ENCODE measurements around the gene USP13. TPM values are rescaled to one million over a fixed set of nuclear protein-coding genes. Genes with fewer than 3 reads are reported as not detected.

The USP13 gene
- total RNA-seq, 1 experiment from 2014 or later = 27.8 TPM

DNA sequence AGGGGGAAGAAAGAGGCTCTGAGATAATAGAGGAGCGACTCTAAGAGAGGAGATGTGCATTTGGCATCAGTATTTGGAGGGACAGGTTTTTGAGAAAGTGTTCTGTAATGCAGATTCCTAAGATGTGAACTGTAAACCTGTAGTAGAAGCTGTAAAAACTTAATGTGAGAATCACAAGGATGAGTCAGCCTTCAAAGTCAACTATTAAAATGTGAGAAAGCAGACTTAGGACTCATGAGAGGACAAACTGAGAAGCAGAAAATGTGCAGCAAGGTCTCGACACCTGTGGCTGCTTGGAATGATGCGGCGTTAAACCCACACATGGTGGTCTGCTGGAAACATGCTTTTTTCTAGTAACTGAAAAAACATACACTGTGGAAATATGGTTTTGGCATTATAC is 36.0 kb downstream of the USP13 start:
- ATAC-seq = peak; percentile 79
- POLR2A ChIA-PET = interaction anchor here (0.6 kb wide), 1 partner anchor 11 kb away, joined by 3 read pairs; no protein-coding TSS in a partner anchor

DNA sequence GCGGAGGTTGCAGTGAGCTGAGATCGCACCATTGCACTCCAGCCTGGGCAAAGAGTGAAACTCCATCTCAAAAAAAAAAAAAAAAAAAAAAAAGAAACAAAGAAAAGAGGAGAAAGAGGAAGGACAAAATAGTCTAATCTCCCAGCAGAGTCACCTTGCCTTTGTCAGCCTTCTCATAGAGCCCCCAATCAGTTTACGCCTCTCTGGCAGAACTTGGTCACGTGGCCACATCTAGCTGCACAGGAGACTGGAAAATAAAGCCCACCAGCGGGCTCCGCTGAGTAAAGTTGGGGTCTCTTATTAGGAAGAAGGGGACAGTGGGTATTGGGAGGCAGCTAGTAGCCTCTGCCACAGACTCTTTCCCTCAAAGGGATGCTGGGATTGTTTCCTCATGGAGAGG is 41.9 kb downstream of the USP13 start:
- Histone ChIP-seq H3K27ac (ENCODE audit: low read length) (no peak overlapping the region), H3K4me1 (ENCODE audit: control insufficient read depth, insufficient read depth, low read length) (no peaks in the 10 kb centered on the region), H3K4me3 (ENCODE audit: low read depth in 2 of 2, low read length in 2 of 2) (no peak overlapping the region), H3K27me3 (ENCODE audit: control insufficient read depth, insufficient read depth, low read length) (no peaks in the 10 kb centered on the region), H3K9me3 (ENCODE audit: control insufficient read depth, insufficient read depth, low read depth, low read length) (no peaks in the 10 kb centered on the region), H3K36me3 (ENCODE audit: control insufficient read depth, insufficient read depth, low read length) (no peaks in the 10 kb centered on the region)
- DNase-seq (ENCODE audit: low read depth, low spot score) (no peak), ATAC-seq (no peak)
- POLR2A ChIA-PET = no interaction called here
- in situ Hi-C loops (cut with HindIII; ENCODE audit: low pct_unique_long_range_greater_than_20kb, low sequenced_read_pairs) = no loop called here
- TF ChIP-seq SIN3A (IDR thresholded peaks at IDR 0.05; ENCODE audit: borderline replicate concordance, insufficient read depth, low read depth, low read length) (no peak), TCF7L2 (IDR thresholded peaks at IDR 0.05; ENCODE audit: low read depth, low read length) (no peak), REST (IDR thresholded peaks at IDR 0.05; ENCODE audit: insufficient read depth in 1 of 2, low read depth in 2 of 2, low read length in 1 of 2) (no peak), POLR2AphosphoS5 (IDR thresholded peaks at IDR 0.05; ENCODE audit: low read depth, low read length) (no peak)
- TF ChIP-seq, protein P1, sequence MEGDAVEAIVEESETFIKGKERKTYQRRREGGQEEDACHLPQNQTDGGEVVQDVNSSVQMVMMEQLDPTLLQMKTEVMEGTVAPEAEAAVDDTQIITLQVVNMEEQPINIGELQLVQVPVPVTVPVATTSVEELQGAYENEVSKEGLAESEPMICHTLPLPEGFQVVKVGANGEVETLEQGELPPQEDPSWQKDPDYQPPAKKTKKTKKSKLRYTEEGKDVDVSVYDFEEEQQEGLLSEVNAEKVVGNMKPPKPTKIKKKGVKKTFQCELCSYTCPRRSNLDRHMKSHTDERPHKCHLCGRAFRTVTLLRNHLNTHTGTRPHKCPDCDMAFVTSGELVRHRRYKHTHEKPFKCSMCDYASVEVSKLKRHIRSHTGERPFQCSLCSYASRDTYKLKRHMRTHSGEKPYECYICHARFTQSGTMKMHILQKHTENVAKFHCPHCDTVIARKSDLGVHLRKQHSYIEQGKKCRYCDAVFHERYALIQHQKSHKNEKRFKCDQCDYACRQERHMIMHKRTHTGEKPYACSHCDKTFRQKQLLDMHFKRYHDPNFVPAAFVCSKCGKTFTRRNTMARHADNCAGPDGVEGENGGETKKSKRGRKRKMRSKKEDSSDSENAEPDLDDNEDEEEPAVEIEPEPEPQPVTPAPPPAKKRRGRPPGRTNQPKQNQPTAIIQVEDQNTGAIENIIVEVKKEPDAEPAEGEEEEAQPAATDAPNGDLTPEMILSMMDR (IDR thresholded peaks at IDR 0.05) = no peak
- CTCF ChIA-PET = no interaction called here
- intact Hi-C loops (cut with micrococcal nuclease; ENCODE audit: unreplicated experiment) = no loop called here
- no TSS peak for BruUV-seq (replicated peaks)

More for the DNA sequence above, 36.0 kb downstream of the USP13 start:
- Histone ChIP-seq H3K27me3 (ENCODE audit: control insufficient read depth, insufficient read depth, low read length) (no peaks in the 10 kb centered on the region), H3K27ac (ENCODE audit: low read length) (no peak overlapping the region), H3K4me3 (ENCODE audit: low read depth in 2 of 2, low read length in 2 of 2) (no peak overlapping the region), H3K36me3 (ENCODE audit: control insufficient read depth, insufficient read depth, low read length) (no peaks in the 10 kb centered on the region), H3K9me3 (ENCODE audit: control insufficient read depth, insufficient read depth, low read depth, low read length) (no peaks in the 10 kb centered on the region), H3K4me1 (ENCODE audit: control insufficient read depth, insufficient read depth, low read length) (peaks cover 6% of the 10 kb centered on the region)
- no peak for TF ChIP-seq TCF7L2 (IDR thresholded peaks at IDR 0.05; ENCODE audit: low read depth, low read length)
- no peak for TF ChIP-seq SIN3A (IDR thresholded peaks at IDR 0.05; ENCODE audit: borderline replicate concordance, insufficient read depth, low read depth, low read length)
- no peak for TF ChIP-seq REST (IDR thresholded peaks at IDR 0.05; ENCODE audit: insufficient read depth in 1 of 2, low read depth in 2 of 2, low read length in 1 of 2)
- TF ChIP-seq, protein P1 (IDR thresholded peaks at IDR 0.05) = no peak
- no peak for TF ChIP-seq POLR2AphosphoS5 (IDR thresholded peaks at IDR 0.05; ENCODE audit: low read depth, low read length)
- CTCF ChIA-PET = interaction anchor here (0.5 kb wide), 1 partner anchor 54 kb away, joined by 10 read pairs; no protein-coding TSS in a partner anchor
- no peak for DNase-seq (ENCODE audit: low read depth, low spot score)
- in situ Hi-C loops (cut with HindIII; ENCODE audit: low pct_unique_long_range_greater_than_20kb, low sequenced_read_pairs) = no loop called here
- intact Hi-C loops (cut with micrococcal nuclease; ENCODE audit: unreplicated experiment) = no loop called here
- BruUV-seq (replicated peaks) = no TSS peak
